K562 (cell line): ENCODE data around the gene OBSL1. TPM values are rescaled to one million over a fixed set of nuclear protein-coding genes. Genes with fewer than 3 reads are reported as not detected.
A peak's percentile ranks its signal among the peaks of the same experiment; 100 is the strongest.

Experiments
- BRD9 ChIP-seq: fragments of 450-650 bp; IDR thresholded peaks from 2 replicates; pipeline ENCODE4 v1.6.1; 2018; ENCODE audit warnings: low read depth; ENCODE audit not compliant: partially characterized antibody
- ELF4 ChIP-seq: fragments of 450-650 bp; formaldehyde crosslinking; IDR thresholded peaks from 2 replicates; pipeline ENCODE4 v1.4.0; 2022; ENCODE audit warnings: missing genetic modification characterization
- IRF2 ChIP-seq: sonication (generic); formaldehyde crosslinking; IDR thresholded peaks from 2 replicates; pipeline ENCODE4 v1.8.1; 2022; ENCODE audit warnings: mild to moderate bottlenecking, missing genetic modification reagents
- MCM3 ChIP-seq: fragments of 450-650 bp; IDR thresholded peaks from 2 replicates; pipeline ENCODE4 v1.6.1; 2016
- NCOA6 ChIP-seq: fragments of 450-650 bp; IDR thresholded peaks from 2 replicates; pipeline ENCODE4 v1.6.1; 2017; ENCODE audit warnings: mild to moderate bottlenecking
- PHB ChIP-seq: fragments of 250-450 bp; sonication (Bioruptor Pico); IDR thresholded peaks from 2 replicates; pipeline ENCODE4 v1.5.0; 2021
- PHF20 ChIP-seq: fragments of 450-650 bp; IDR thresholded peaks from 2 replicates; pipeline ENCODE4 v1.6.1; 2018; ENCODE audit not compliant: partially characterized antibody
- POLR2G ChIP-seq: fragments of 200-400 bp; formaldehyde crosslinking; IDR thresholded peaks from 2 replicates; pipeline ENCODE4 v1.6.1; 2017; ENCODE audit warnings: low read depth, mild to moderate bottlenecking, antibody characterized with exemption, low read length, moderate library complexity
- SETDB1 ChIP-seq: IDR thresholded peaks from one replicate; pipeline ENCODE4 v1.6.1; 2012; ENCODE audit warnings: low read length, control low read depth, inconsistent platforms
- SMARCA4 ChIP-seq: fragments of 450-650 bp; IDR thresholded peaks from 2 replicates; pipeline ENCODE4 v1.6.1; 2016
- SMARCB1 ChIP-seq: IDR thresholded peaks from 2 replicates; pipeline ENCODE4 v1.6.1; 2011; ENCODE audit warnings: improper control_type of control experiment, low read depth; ENCODE audit not compliant: insufficient read length
- TFE3 ChIP-seq: fragments of 450-650 bp; formaldehyde crosslinking; IDR thresholded peaks from 2 replicates; pipeline ENCODE4 v1.4.0; 2020; ENCODE audit warnings: mild to moderate bottlenecking, mixed read lengths
- YBX1 ChIP-seq: fragments of 450-650 bp; IDR thresholded peaks from 2 replicates; pipeline ENCODE4 v1.7.1; 2016; ENCODE audit warnings: mild to moderate bottlenecking
- ZFP91 ChIP-seq: sonication (generic); formaldehyde crosslinking; IDR thresholded peaks from 2 replicates; pipeline ENCODE4 v1.8.0; 2022; ENCODE audit warnings: mild to moderate bottlenecking, missing genetic modification reagents
- ZNF134 ChIP-seq: fragments of 250-450 bp; sonication (Bioruptor Pico); conservative IDR thresholded peaks from 2 replicates; pipeline ENCODE4 v1.4.0; 2020
- ZNF224 ChIP-seq: sonication (generic); formaldehyde crosslinking; IDR thresholded peaks from 2 replicates; pipeline ENCODE4 v1.8.0; 2022; ENCODE audit warnings: mild to moderate bottlenecking, missing genetic modification reagents
- ZNF347 ChIP-seq: fragments of 450-650 bp; formaldehyde crosslinking; IDR thresholded peaks from 2 replicates; pipeline ENCODE4 v1.4.0; 2020; ENCODE audit warnings: low read depth, mild to moderate bottlenecking, moderate library complexity
- ZNF695 ChIP-seq: fragments of 450-650 bp; formaldehyde crosslinking; IDR thresholded peaks from 2 replicates; pipeline ENCODE4 v1.4.0; 2020; ENCODE audit warnings: mild to moderate bottlenecking, moderate library complexity
- polyA plus RNA-seq, 8 experiments: library from polyadenylated mRNA; depleted of rRNA in 4 of 8; stranded (reverse) in 5 of 8; unstranded in 3 of 8; fragments of >200 nt; fragmentation: Nextera tagmentation in 2 of 8; fragmentation: Illumina TruSeq in 1 of 8; extraction: Ambion mirVana in 2 of 8; extraction: Trizol in 1 of 8; gene quantifications; 2 replicates each; pipeline versions ENCODE4 v1.2.1 to v1.2.3, GENCODE V29; 2011 to 2014; ENCODE audit warnings: inconsistent platforms in 1 of 8, missing spikeins in 1 of 8
- total RNA-seq, 7 experiments: library from RNA; depleted of rRNA in 6 of 7; stranded (reverse); fragments of >200 nt in 6 of 7; fragmentation: Illumina TruSeq in 2 of 7; extraction: Trizol in 2 of 7; gene quantifications; 2 replicates each; pipeline versions ENCODE4 v1.2.1 to v1.2.3, GENCODE V29; 2011 to 2021; ENCODE audit warnings: low replicate concordance in 1 of 7
- TF ChIP-seq, protein P1 (sequence below): fragments of 250-450 bp; sonication (Bioruptor Pico); IDR thresholded peaks from 2 replicates; pipeline ENCODE4 v1.4.0; 2020; ENCODE audit warnings: mild to moderate bottlenecking, moderate library complexity
- TF ChIP-seq, protein P2 (sequence below): sonication (generic); formaldehyde crosslinking; IDR thresholded peaks from 2 replicates; pipeline ENCODE4 v1.8.1; 2023; ENCODE audit warnings: mild to moderate bottlenecking, missing genetic modification reagents

The OBSL1 gene
- total and polyA plus RNA-seq, 9 of the 15 experiments (the other 6 are each of a cell fraction or from before 2014, with no cell fraction given): 1.2 to 26.6 (median 8.6) TPM

DNA sequence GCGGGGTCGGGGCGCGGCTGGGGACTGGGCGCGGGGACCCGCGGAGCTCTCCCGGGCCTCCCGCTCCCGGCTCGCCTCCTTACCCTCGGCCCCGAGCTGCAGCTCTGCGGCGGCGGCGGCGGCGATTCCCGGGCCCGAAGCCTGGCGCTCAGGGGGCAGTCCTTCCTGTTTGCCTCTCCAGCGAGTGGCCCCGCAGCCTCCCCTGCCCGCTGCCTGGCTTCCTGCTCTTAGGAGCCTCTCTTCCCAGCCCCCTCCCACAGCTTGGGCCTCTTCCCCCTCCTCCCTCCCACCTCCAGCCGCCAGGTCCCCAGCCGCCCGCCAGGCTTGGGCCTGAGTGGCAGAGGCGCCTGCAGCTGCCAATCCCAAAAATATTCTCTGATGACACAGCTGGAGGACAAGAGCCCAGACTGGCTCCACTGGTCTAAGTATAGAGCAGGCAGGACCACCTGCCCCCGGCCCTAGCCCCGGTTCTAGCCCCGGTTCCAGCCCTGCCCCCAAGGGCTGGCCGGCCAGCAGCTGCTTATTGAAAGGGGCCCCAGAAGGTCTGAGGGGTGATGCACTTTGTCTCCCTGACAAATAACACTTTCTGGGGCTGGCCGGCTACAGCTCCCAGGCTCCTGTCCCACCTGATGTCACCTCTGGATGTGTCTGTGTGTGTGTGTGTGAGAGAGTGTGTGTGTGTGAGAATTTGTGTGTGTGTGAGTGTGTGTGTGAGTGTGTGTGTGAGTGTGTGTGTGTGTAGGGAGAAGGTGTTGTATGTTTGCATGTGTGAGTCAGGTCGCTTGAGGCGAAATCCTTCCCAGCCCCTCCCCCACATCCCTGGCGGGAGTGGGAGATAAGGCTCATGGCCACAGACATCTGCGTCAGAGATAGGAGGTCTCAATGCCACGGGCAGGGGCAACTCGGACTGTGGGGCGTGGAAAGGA lies at the start of gene OBSL1 (continued):
- TF ChIP-seq SMARCB1: no peak
- no peak for TF ChIP-seq ELF4 (CRISPR knock-in tag)
- TF ChIP-seq ZFP91 (CRISPR knock-in tag): no peak
- no peak for TF ChIP-seq PHB
- TF ChIP-seq SMARCA4: peak; percentile 93
- TF ChIP-seq ZNF224 (CRISPR knock-in tag): no peak
- TF ChIP-seq, protein P1, sequence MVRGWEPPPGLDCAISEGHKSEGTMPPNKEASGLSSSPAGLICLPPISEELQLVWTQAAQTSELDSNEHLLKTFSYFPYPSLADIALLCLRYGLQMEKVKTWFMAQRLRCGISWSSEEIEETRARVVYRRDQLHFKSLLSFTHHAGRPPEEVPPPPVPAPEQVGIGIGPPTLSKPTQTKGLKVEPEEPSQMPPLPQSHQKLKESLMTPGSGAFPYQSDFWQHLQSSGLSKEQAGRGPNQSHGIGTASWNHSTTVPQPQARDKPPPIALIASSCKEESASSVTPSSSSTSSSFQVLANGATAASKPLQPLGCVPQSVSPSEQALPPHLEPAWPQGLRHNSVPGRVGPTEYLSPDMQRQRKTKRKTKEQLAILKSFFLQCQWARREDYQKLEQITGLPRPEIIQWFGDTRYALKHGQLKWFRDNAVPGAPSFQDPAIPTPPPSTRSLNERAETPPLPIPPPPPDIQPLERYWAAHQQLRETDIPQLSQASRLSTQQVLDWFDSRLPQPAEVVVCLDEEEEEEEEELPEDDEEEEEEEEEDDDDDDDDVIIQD: no peak
- TF ChIP-seq TFE3: no peak
- 0 out of 2 replicates have a peak, but pooled peaks have one; percentile 18 for TF ChIP-seq NCOA6
- TF ChIP-seq ZNF134: no peak
- TF ChIP-seq ZNF695 (CRISPR knock-in tag): no peak
- no peak for TF ChIP-seq SETDB1
- TF ChIP-seq YBX1: no peak
- TF ChIP-seq IRF2 (CRISPR knock-in tag): no peak
- TF ChIP-seq MCM3: peak; percentile 79
- TF ChIP-seq BRD9: peak; percentile 33
- TF ChIP-seq POLR2G: peak; percentile 67; the same call in 1 of the 2 replicates
- TF ChIP-seq ZNF347 (CRISPR knock-in tag): no peak
- TF ChIP-seq PHF20: peak; percentile 71
- TF ChIP-seq, protein P2, sequence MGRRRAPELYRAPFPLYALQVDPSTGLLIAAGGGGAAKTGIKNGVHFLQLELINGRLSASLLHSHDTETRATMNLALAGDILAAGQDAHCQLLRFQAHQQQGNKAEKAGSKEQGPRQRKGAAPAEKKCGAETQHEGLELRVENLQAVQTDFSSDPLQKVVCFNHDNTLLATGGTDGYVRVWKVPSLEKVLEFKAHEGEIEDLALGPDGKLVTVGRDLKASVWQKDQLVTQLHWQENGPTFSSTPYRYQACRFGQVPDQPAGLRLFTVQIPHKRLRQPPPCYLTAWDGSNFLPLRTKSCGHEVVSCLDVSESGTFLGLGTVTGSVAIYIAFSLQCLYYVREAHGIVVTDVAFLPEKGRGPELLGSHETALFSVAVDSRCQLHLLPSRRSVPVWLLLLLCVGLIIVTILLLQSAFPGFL: no peak
